CD14-positive monocyte (primary cell): ENCODE data around the gene WDR81. TPM values are rescaled to one million over a fixed set of nuclear protein-coding genes. Genes with fewer than 3 reads are reported as not detected.
A peak's percentile ranks its signal among the peaks of the same experiment; 100 is the strongest.

Experiments used
- DNase-seq, 3 donors: peaks; one replicate each; pipeline ENCODE4 v3.0.0-alpha.2; 2011 to 2022
- H2AFZ ChIP-seq: 2 replicates; pipeline ENCODE4 v1.6.0; 2012; ENCODE audit warnings: mild to moderate bottlenecking, low read depth, low read length, inconsistent platforms; ENCODE audit not compliant: insufficient read depth, poor library complexity, severe bottlenecking
- H3K27ac ChIP-seq, 2 donors: 1 replicate in 1 of 2; 2 replicates in 1 of 2; pipeline ENCODE4 v1.5.1; 2012 to 2013; ENCODE audit warnings: low read length in 2 of 2, control low read depth in 1 of 2, inconsistent platforms in 1 of 2, low read depth in 1 of 2, mild to moderate bottlenecking in 1 of 2
- H3K27me3 ChIP-seq, 2 donors: one replicate each; pipeline versions ENCODE4 v1.6.0 to v1.6.1; 2011 to 2013; ENCODE audit warnings: low read length in 2 of 2; ENCODE audit not compliant: control insufficient read depth in 2 of 2, insufficient read depth in 2 of 2
- H3K36me3 ChIP-seq, 2 donors: replicated peaks in 1 of 2; 1 replicate in 1 of 2; 2 replicates in 1 of 2; pipeline versions ENCODE4 v1.5.1 to v1.6.1; 2012 to 2013; ENCODE audit warnings: low read length in 2 of 2, control low read depth in 1 of 2, inconsistent platforms in 1 of 2, mild to moderate bottlenecking in 1 of 2; ENCODE audit not compliant: insufficient read depth in 2 of 2, control insufficient read depth in 1 of 2
- H3K4me1 ChIP-seq, 2 donors: 1 replicate in 1 of 2; 2 replicates in 1 of 2; pipeline versions ENCODE4 v1.5.1 to v1.6.1; 2012 to 2013; ENCODE audit warnings: low read length in 2 of 2, control low read depth in 1 of 2, inconsistent platforms in 1 of 2, mild to moderate bottlenecking in 1 of 2, moderate library complexity in 1 of 2; ENCODE audit not compliant: insufficient read depth in 2 of 2, control insufficient read depth in 1 of 2
- H3K4me2 ChIP-seq: replicated peaks from 2 replicates; pipeline ENCODE3; 2012; ENCODE audit warnings: low read length, moderate library complexity, mild to moderate bottlenecking; ENCODE audit not compliant: poor library complexity, severe bottlenecking; ENCODE audit errors: extremely low read depth
- H3K4me3 ChIP-seq, 3 experiments: fragments of 200-600 bp in 1 of 3; sonication (generic) in 1 of 3; replicated peaks in 1 of 3; 1 replicate in 2 of 3; 2 replicates in 1 of 3; pipeline ENCODE4 v1.5.1; 2011 to 2013; ENCODE audit warnings: low read length in 3 of 3, mild to moderate bottlenecking in 3 of 3, control low read depth in 2 of 3, low read depth in 2 of 3, inconsistent platforms in 1 of 3, moderate library complexity in 1 of 3
- H3K79me2 ChIP-seq: 2 replicates; pipeline ENCODE4 v1.6.0; 2012; ENCODE audit warnings: mild to moderate bottlenecking, control low read depth, inconsistent platforms, low read length, moderate library complexity; ENCODE audit not compliant: insufficient read depth
- H3K9ac ChIP-seq: 2 replicates; pipeline ENCODE4 v1.6.0; 2017; ENCODE audit warnings: low read length, mild to moderate bottlenecking; ENCODE audit not compliant: insufficient read depth, poor library complexity, severe bottlenecking
- H3K9me3 ChIP-seq, 2 donors: replicated peaks in 1 of 2; 1 replicate in 1 of 2; 2 replicates in 1 of 2; pipeline versions ENCODE4 v1.5.1 to v1.6.1; 2012 to 2013; ENCODE audit warnings: low read length in 2 of 2, control low read depth in 1 of 2; ENCODE audit not compliant: control insufficient read depth in 1 of 2, insufficient read depth in 1 of 2
- H4K20me1 ChIP-seq: 2 replicates; pipeline ENCODE4 v1.6.0; 2012; ENCODE audit warnings: mild to moderate bottlenecking, low read length, control low read depth, moderate library complexity; ENCODE audit not compliant: insufficient read depth
- H3K27ac Mint-ChIP-seq, 7 donors: one replicate each; pipeline ENCODE4 v1.8.0; 2020; ENCODE audit warnings: mild to moderate bottlenecking in 7 of 7, mixed read lengths in 7 of 7, moderate library complexity in 6 of 7, inconsistent platforms in 2 of 7
- H3K27me3 Mint-ChIP-seq, 3 donors: one replicate each; pipeline ENCODE4 v1.8.0; 2021 to 2022; ENCODE audit warnings: low read depth in 3 of 3, mild to moderate bottlenecking in 3 of 3, mixed read lengths in 3 of 3, moderate library complexity in 3 of 3, inconsistent platforms in 1 of 3
- H3K36me3 Mint-ChIP-seq, 2 donors: one replicate each; pipeline ENCODE4 v1.8.0; 2020; ENCODE audit warnings: mixed read lengths in 2 of 2, inconsistent platforms in 1 of 2, mild to moderate bottlenecking in 1 of 2
- H3K4me1 Mint-ChIP-seq: one replicate; pipeline ENCODE4 v1.8.0; 2020; ENCODE audit warnings: mild to moderate bottlenecking, mixed read lengths
- H3K4me3 Mint-ChIP-seq, 2 donors: one replicate each; pipeline ENCODE4 v1.8.0; 2020; ENCODE audit warnings: mild to moderate bottlenecking in 2 of 2, mixed read lengths in 2 of 2, moderate library complexity in 1 of 2
- H3K9me3 Mint-ChIP-seq, 7 donors: one replicate each; pipeline ENCODE4 v1.8.0; 2020 to 2022; ENCODE audit warnings: mixed read lengths in 7 of 7, mild to moderate bottlenecking in 6 of 7, moderate library complexity in 6 of 7, inconsistent platforms in 2 of 7
- WGBS: methylation state at CpG from one replicate; pipeline ENCODE4 v1.1.5; 2013; ENCODE audit warnings: missing lambda C conversion rate; ENCODE audit not compliant: insufficient coverage; 5-methylcytosine and 5-hydroxymethylcytosine counted together
- intact Hi-C, 2 donors: fragments of 100-400 bp; cut with micrococcal nuclease; formaldehyde crosslinking; loops; one replicate each; pipeline versions ENCODE4 v1.15.0 to v1.15.1; 2023
- polyA plus RNA-seq, 3 donors: library from polyadenylated mRNA; depleted of rRNA in 1 of 3; unstranded in 2 of 3; stranded (reverse) in 1 of 3; fragments of 300-500 nt in 2 of 3; fragments of >200 nt in 1 of 3; fragmentation: Illumina TruSeq in 2 of 3; gene quantifications; 1 replicate in 2 of 3; 2 replicates in 1 of 3; pipeline ENCODE4 v1.2.3, GENCODE V29; 2012 to 2021
- TF ChIP-seq, protein P1 (sequence below): fragments of 200-600 bp; IDR thresholded peaks from one replicate; pipeline ENCODE4 v1.8.0; 2022; ENCODE audit warnings: antibody characterized with exemption, mild to moderate bottlenecking

WDR81 gene
- polyA plus RNA-seq, 3 donors = 6.2 to 45.4 (median 8.8) TPM

DNA sequence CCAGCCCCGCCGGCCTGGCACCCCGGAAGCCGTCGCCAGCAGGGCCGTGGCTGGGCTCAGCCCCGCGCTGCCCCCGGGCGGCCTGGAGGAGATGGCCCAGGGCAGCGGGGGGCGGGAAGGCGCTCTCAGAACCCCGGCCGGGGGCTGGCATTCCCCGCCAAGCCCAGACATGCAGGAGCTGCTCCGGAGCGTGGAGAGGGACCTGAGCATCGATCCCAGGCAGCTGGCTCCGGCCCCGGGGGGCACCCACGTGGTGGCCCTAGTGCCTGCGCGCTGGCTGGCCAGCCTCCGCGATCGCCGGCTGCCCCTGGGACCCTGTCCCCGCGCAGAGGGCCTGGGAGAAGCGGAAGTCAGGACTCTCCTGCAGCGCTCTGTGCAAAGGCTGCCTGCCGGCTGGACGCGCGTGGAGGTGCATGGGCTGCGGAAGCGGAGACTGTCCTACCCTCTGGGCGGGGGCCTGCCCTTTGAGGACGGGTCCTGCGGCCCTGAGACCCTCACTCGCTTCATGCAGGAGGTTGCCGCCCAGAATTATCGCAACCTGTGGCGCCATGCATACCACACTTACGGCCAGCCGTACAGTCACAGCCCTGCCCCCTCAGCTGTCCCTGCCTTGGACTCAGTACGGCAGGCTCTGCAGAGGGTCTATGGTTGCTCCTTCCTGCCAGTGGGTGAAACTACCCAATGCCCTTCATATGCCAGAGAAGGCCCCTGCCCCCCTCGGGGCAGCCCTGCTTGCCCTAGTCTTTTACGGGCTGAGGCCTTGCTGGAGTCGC is 551 bp downstream of the WDR81 start:
- H3K9me3 ChIP-seq = no peaks in the 10 kb centered on the region
- H4K20me1 ChIP-seq = peaks cover 51% of the 10 kb centered on the region
- H3K36me3 Mint-ChIP-seq = peaks cover 15 to 43% of the 10 kb centered on the region in 2 donors
- peak overlapping the region; percentile 25 to 76 (median 48) for H3K27ac Mint-ChIP-seq
- intact Hi-C loops = loop anchor here (2.0 to 10.0 kb wide), 2 partner anchors 58 to 110 kb away; partner anchors contain the start of gene RPA1 (in 1 of the 2)
- peaks cover 41% of the 10 kb centered on the region for H3K4me1 Mint-ChIP-seq
- peaks cover 28 to 40% of the 10 kb centered on the region in 2 donors for H3K36me3 ChIP-seq
- H3K4me1 ChIP-seq = peaks cover 34 to 43% of the 10 kb centered on the region in 2 donors
- H3K4me3 ChIP-seq = peak overlapping the region; percentile 74 to 90 (median 80)
- H3K27me3 ChIP-seq = no peaks in the 10 kb centered on the region
- 13% methylated on average over 51 of the region's 51 CpGs for WGBS
- H3K27me3 Mint-ChIP-seq = peaks cover 0 to 2% (median 0%) of the 10 kb centered on the region in 3 donors
- TF ChIP-seq, protein P1, sequence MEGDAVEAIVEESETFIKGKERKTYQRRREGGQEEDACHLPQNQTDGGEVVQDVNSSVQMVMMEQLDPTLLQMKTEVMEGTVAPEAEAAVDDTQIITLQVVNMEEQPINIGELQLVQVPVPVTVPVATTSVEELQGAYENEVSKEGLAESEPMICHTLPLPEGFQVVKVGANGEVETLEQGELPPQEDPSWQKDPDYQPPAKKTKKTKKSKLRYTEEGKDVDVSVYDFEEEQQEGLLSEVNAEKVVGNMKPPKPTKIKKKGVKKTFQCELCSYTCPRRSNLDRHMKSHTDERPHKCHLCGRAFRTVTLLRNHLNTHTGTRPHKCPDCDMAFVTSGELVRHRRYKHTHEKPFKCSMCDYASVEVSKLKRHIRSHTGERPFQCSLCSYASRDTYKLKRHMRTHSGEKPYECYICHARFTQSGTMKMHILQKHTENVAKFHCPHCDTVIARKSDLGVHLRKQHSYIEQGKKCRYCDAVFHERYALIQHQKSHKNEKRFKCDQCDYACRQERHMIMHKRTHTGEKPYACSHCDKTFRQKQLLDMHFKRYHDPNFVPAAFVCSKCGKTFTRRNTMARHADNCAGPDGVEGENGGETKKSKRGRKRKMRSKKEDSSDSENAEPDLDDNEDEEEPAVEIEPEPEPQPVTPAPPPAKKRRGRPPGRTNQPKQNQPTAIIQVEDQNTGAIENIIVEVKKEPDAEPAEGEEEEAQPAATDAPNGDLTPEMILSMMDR = peak; percentile 39
- H3K9me3 Mint-ChIP-seq = no peaks in the 10 kb centered on the region
- H3K79me2 ChIP-seq = peaks cover 37% of the 10 kb centered on the region
- peak overlapping the region; percentile 83 for H3K9ac ChIP-seq
- peak overlapping the region; percentile 83 for H2AFZ ChIP-seq
- peak overlapping the region; percentile 95 for H3K4me2 ChIP-seq
- peak overlapping the region; percentile 54 to 85 for H3K27ac ChIP-seq
- H3K4me3 Mint-ChIP-seq = peak overlapping the region; percentile 75 to 90
- peak; percentile 31 to 52 (median 33) for DNase-seq

DNA sequence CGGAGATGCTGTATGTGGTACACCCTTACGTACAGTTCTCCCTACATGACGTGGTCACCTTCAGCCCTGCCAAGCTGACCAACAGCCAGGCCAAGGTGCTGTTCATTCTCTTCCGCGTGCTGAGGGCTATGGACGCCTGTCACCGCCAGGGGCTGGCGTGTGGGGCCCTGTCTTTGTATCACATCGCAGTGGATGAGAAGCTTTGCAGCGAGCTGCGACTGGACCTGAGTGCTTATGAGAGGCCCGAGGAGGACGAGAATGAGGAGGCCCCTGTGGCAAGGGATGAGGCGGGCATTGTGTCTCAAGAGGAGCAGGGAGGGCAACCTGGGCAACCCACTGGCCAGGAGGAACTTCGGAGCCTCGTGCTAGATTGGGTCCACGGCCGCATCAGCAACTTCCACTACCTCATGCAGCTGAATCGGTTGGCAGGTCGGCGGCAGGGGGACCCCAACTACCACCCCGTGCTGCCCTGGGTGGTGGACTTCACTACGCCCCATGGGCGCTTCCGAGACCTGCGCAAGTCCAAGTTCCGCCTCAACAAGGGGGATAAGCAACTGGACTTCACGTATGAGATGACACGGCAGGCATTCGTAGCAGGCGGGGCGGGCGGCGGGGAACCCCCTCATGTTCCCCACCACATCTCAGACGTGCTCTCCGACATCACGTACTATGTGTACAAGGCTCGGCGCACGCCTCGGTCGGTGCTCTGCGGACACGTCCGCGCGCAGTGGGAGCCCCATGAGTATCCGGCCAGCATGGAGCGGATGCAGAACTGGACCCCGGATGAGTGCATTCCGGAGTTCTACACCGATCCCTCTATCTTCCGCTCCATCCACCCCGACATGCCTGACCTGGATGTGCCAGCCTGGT is 1.4 kb downstream of the WDR81 start:
- Mint-ChIP-seq H3K4me1 (peaks cover 38% of the 10 kb centered on the region), H3K27ac (peak overlapping the region; percentile 25 to 76 (median 67)), H3K9me3 (no peaks in the 10 kb centered on the region), H3K36me3 (peaks cover 15 to 49% of the 10 kb centered on the region in 2 donors), H3K27me3 (peaks cover 0 to 2% (median 0%) of the 10 kb centered on the region in 3 donors), H3K4me3 (peak overlapping the region; percentile 75 to 90)
- Histone ChIP-seq H3K9me3 (no peaks in the 10 kb centered on the region), H3K27ac (peak overlapping the region; percentile 54 to 85), H3K27me3 (no peaks in the 10 kb centered on the region), H3K4me1 (peaks cover 30 to 38% of the 10 kb centered on the region in 2 donors), H3K36me3 (peaks cover 35 to 47% of the 10 kb centered on the region in 2 donors), H4K20me1 (peaks cover 59% of the 10 kb centered on the region), H3K4me3 (peak overlapping the region; percentile 74 to 90 (median 80)), H2AFZ (no peak overlapping the region), H3K4me2 (peak overlapping the region; percentile 95), H3K79me2 (peaks cover 37% of the 10 kb centered on the region), H3K9ac (peak overlapping the region; percentile 83)
- intact Hi-C loops = loop anchor here (2.0 to 10.0 kb wide), 2 partner anchors 57 to 109 kb away; partner anchors contain the start of gene RPA1 (in 1 of the 2)
- DNase-seq = no peak
- WGBS = 96% methylated on average over 47 of the region's 54 CpGs
- TF ChIP-seq, protein P1 = no peak
